Activated CD4-positive, alpha-beta T cell treated with anti-CD3 and anti-CD28 coated beads, Interleukin-2, Interleukin-4, amounts not matched to agents 100 ng/mL and 50 ng/mL, durations not matched to agents 16 hours and 8 hours (primary cell): ENCODE measurements around the gene SLC6A1.

Source experiments
- DNase-seq: peaks from one replicate; pipeline ENCODE4 v3.0.0-alpha.2; 2020; ENCODE audit warnings: low spot score

The SLC6A1 gene

DNA sequence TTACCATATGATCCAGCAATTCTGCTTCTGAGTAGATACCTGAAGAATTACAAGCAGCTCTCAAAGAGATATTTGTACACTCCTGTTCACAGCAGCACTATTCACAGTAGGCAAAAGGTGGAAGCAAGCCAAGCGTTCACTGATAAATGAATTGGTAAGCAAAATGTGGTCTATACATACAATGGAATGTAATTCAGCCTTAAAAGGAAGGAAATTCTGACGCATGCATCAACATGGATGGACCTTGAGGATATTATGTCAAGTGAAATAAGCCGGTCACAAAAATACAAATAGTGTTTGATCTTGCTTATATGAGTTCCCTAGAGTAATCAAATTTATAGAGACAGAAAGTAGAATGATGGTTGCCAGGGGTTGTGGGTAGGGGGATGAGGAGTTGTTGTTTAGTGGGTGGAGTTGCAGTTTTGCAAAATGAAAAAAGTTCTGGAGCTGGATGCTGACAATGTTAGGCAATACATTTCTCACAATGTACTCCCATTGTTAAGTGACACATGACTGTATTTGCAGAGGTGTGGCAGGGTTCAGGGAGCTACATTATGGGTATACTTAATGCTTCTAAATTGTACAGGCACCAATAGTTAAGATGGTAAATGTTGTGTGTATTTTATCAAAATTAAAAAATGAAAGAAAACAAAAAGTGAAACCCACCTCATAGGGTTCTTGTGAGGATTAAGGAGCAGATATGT, 26.7 kb downstream of the SLC6A1 start:
- DNase-seq = no peak

- DNase-seq = no peak
Measured at GRCh38 chr3:11020764-11021163, 28.2 kb downstream of the SLC6A1 start.

- no peak for DNase-seq
Measured at GRCh38 chr3:11021611-11022011, 29.1 kb downstream of the SLC6A1 start.

DNA sequence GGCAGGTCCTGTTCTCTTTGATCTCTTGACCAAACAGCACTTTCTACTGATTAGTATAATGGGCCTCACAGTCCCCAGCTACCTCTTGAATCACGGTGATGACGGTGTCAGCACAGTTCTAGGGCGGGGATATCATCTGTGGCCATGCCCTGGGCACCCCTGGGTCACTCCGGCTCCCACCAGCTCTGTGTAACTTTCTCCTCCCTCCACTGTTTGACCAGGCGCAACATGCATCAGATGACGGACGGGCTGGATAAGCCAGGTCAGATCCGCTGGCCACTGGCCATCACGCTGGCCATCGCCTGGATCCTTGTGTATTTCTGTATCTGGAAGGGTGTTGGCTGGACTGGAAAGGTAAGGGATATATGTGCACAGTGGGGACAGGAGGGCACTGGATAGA, 29.6 kb downstream of the SLC6A1 start:
- no peak for DNase-seq

- DNase-seq = no peak
Measured at GRCh38 chr3:11024181-11024580, 31.6 kb downstream of the SLC6A1 start.

DNA sequence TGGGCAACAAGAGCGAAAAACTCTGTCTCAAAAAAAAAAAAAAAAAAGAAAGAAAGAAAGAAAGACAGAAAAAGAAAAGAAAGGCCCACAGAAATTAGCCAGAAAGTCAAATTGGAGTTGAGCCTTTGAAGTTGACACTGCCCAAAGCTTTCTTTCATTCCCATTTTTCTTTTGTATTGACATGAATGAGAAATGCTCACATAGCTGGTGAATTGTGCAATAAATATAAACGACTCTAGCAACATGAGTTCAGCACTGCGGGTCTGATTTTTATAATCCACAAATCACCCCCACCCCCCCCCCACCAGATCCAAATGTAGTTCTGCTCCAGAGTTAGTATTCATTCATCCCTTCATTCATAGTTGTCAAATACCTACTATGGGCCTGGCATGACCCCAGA, 37.4 kb downstream of the SLC6A1 start:
- no peak for DNase-seq

- DNase-seq = no peak
Measured at GRCh38 chr3:11033871-11034270, 41.3 kb downstream of the SLC6A1 start.

GRCh38 chr3:11034309-11034985, 41.9 kb downstream of the SLC6A1 start:
- no peak for DNase-seq

DNA sequence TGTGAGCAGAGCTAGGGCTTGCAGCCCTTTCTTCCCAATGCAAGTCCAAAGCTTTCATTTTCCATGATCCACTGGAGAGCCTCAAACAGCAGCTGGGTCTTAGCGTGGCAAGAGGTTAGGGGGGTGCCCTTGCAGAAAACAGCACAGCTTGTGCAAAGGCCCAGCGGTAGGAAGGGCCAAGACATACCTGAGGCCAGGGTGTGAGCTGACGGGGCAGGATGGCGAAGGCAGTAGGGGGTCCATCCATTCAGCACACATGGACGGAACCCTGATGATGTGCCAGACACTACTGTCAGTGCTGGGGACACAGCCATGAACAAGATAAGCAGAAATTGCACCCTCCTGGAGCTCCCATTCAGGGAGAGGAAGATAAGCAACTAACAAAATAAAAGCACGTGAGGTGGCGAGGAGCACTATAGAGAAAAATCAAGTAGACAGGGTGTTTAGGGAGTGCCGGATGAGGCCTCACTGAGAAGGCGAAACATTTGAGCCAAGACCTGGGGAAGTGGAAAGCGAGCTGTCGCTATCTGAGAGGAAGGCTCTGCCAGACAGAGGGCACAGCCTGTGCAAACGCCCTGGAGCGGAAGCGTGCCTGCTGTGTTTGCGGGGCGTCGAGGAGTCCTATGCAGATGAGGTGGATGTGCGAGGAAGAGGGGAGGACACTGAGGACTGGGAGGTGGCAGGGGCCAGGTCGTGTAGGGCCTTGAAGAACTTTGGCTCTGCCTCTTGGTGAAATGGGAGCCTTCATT, 43.4 kb downstream of the SLC6A1 start:
- DNase-seq = no peak

DNA sequence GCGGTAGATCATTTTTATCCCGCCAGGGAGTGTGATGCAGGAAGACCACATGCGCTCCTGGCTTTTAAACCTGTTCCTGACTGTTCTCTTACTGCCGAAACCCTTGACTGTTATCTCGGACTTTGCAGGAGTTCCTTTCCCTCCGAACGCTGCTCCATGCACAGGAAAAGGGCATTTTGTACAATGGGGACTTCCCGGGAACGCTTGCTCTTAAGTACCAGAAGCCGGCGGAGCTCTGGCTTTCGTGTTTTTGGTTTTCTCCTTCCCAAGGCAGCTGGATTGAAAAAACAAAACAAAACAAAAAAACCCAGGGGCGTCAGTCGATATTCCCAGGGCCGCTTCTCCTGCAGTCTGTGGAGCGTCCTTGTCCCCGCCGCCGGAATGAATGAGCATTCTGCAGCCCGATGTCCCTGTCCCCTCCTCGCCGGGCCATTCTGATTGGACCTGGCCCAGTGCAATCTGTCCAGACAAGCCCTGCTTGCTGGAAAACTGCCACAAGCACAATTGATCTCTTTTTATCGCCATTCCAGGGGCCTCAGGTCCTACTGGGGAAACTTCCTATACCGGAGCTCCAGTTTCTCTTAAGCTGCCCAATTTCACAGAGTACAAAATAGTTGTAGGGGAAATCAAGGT, 44.8 kb downstream of the SLC6A1 start:
- no peak for DNase-seq

- no peak for DNase-seq
Measured at GRCh38 chr3:11037976-11038375, 45.4 kb downstream of the SLC6A1 start.

DNA sequence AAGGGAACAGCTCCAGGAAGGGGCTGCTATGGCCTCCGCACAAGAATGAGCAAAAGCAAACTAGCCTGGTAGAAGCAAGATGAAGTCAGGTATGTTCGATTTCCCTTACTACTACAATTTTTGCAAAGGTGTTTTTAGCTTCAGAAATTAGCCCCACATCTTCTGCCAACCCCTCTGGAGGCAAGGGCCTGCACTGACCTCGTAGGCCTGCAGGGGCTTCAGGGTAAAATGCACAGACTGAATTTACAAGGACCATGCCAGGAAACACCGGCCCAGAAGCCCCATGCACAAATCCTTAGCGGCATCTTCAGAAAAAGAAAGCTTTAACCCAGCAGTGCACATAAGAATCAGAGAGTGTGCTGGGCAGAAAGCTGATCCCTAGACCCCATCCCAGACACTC, 53.0 kb downstream of the SLC6A1 start:
- DNase-seq = no peak

GRCh38 chr3:11047500-11047899, 55.0 kb downstream of the SLC6A1 start:
- no peak for DNase-seq

GRCh38 chr3:11050666-11051323, 58.2 kb downstream of the SLC6A1 start:
- no peak for DNase-seq

DNA sequence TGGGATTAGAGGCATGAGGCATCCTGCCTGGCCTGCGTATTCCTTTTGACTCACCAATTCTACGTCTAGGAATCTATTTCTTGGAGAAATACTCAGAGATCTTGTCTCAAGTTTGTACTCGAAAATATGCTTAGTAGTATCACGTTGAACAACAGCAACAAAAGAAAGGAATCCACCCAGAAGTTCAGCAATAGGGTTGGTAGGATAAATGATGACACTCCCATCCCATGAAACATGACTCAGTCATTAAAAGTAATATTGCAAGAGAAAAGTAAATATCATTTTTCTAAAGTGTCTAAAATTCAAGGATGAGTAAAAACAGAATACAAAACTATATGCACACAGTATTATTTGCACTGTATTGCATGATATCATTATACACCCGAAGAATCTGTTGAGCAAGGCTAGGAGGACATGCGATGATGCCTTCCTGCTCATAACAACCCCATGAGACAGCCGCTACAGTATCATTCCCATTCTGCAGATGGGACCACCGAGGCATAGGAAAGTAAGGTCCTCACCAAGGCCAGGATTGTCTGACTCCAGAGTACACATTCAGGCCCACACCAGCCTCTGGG, 61.5 kb downstream of the SLC6A1 start:
- no peak for DNase-seq

DNA sequence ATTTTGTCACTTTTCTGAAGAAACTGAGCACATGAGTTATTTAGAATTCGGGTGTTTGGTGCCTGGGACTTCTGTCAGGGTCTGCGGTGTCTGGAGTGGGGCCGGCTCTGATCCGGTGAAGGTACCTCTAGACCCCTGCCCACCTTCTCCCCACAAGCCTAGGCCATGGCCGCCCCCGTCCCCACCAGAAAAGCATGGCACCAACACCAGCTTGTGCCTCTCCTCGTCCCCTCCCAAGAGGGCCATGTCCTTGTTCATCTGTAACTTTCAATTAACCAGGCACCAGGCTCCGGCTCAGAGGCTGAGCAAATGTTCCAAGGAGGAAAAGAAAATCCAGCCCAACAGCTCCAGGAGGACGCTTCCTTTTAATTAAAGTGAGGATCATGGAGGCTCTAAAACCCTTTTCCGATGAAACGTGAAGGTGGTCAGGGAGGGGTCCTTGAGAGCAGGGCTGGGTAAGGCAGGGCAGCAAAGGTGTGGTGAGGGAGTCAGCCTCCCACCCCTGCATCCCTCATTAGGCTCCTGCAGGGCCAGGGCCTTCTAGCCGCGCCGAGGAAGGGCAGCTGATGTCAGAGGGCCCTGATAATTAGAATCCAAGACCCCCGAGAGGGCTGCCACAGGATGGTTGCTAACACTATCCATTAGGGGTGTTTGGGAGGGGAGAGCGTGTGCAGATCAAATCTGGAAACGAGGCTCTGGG, 62.3 kb downstream of the SLC6A1 start:
- no peak for DNase-seq

DNA sequence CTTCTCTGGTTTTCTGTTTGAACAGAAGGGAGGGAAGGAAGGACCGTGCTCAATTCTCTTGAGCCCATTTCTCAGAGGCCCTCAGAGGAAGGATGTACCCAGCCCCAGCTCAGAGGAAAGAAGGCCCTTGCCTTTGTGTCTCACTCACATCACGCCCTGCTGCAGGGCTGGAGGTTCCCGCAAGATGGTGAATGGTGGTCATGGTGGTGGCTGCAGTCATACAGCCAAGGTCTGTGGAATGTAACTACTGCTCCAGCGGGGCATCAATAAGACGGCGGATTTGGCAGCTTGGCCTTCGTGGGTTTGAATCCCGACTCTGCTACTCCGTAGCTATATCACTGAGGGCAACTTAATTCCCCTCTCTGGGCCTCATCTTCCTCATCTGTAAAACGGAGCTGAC, 62.9 kb downstream of the SLC6A1 start:
- DNase-seq = no peak

GRCh38 chr3:11056531-11057050, 64.0 kb downstream of the SLC6A1 start:
- no peak for DNase-seq

- no peak for DNase-seq
Measured at GRCh38 chr3:11057655-11058054, 65.1 kb downstream of the SLC6A1 start.

DNA sequence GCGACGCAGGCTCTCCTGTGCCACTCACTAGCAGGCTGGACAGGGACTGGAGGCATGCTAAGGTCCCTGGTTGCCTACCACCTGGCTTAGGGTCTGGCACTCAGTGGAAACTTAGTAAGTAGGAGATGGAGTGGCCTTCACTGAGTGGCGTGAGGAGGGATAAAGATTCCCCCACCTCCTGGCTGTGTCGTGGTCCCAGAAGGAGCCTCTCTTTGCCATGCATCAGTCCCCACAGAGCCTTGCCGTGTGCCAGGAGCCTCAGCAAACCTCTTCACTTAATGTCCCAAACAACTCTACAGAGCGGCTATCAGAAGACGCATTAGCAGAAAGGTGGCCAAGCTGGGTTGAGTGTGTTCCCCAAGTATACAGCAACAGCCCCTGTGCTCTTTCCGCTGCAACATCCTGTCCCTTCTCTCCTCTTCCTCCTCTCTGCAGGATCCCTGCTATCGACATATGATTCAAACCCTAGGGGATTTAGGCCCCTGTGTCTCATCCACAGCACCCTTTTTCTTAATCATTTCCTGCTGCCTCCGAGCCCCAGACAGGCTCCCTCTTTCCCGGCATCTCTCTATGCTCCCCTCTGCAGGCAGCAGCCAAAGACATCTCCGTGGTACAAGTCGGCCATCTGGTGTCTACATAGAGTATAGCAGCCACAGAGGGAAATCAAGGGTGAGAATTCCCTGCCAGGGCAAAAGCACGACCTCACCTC, 66.7 kb downstream of the SLC6A1 start:
- peak; percentile 51 for DNase-seq
